Caco-2 (cell line): ENCODE data around the gene RBM47. TPM values are rescaled to one million over a fixed set of nuclear protein-coding genes. Genes with fewer than 3 reads are reported as not detected.

Experiments used
- BruUV-seq: library from RNA; stranded (reverse); fragments of 400-500 nt; replicated peaks from 2 replicates; lab custom pipeline; 2021; lab: Mats Ljungman, UMichigan
- CTCF ChIA-PET: fragments of 300-600 bp; sonication (Branson Sonifier 250); formaldehyde crosslinking; loops from one replicate; lab custom pipeline; 2022; ENCODE audit warnings: antibody characterized with exemption; lab: Charles Lee
- POLR2A ChIA-PET: fragments of 300-600 bp; sonication (Branson Sonifier 250); formaldehyde crosslinking; loops from one replicate; lab custom pipeline; 2022; ENCODE audit warnings: antibody characterized with exemption; lab: Charles Lee
- DNase-seq, 2 experiments: peaks; one replicate each; pipeline versions ENCODE4 v3.0.0 to v3.0.0-alpha.2; 2020 to 2022
- H3K27me3 ChIP-seq: replicated peaks from 2 replicates; pipeline ENCODE4 v1.6.0; 2011; ENCODE audit warnings: low read length; ENCODE audit not compliant: control insufficient read depth, insufficient read depth
- H3K36me3 ChIP-seq: 2 replicates; pipeline ENCODE4 v1.5.1; 2011; ENCODE audit warnings: low read length; ENCODE audit not compliant: control insufficient read depth, insufficient read depth
- H3K4me1 ChIP-seq: fragments of 250-450 bp; sonication (Bioruptor Pico); 2 replicates; pipeline ENCODE4 v1.5.1; 2020; ENCODE audit warnings: mild to moderate bottlenecking
- H3K4me3 ChIP-seq: 2 replicates; pipeline ENCODE4 v1.5.1; 2011; ENCODE audit warnings: low read depth, mild to moderate bottlenecking, control low read depth, low read length
- H3K9me3 ChIP-seq: fragments of 250-450 bp; sonication (Bioruptor Pico); 2 replicates; pipeline ENCODE4 v1.5.1; 2020; ENCODE audit warnings: mild to moderate bottlenecking, moderate library complexity
- H3K27ac Mint-ChIP-seq: one replicate; pipeline ENCODE4 v1.8.0; 2022; ENCODE audit warnings: mixed read lengths; ENCODE audit not compliant: unreplicated experiment
- H3K27me3 Mint-ChIP-seq: one replicate; pipeline ENCODE4 v1.8.0; 2022; ENCODE audit warnings: mixed read lengths; ENCODE audit not compliant: insufficient read depth, unreplicated experiment
- H3K36me3 Mint-ChIP-seq: one replicate; pipeline ENCODE4 v1.8.0; 2022; ENCODE audit warnings: mild to moderate bottlenecking, mixed read lengths; ENCODE audit not compliant: insufficient read depth, unreplicated experiment
- H3K4me1 Mint-ChIP-seq: one replicate; pipeline ENCODE4 v1.8.0; 2022; ENCODE audit warnings: low read depth, mixed read lengths; ENCODE audit not compliant: unreplicated experiment
- H3K4me3 Mint-ChIP-seq: one replicate; pipeline ENCODE4 v1.8.0; 2022; ENCODE audit warnings: mild to moderate bottlenecking, moderate library complexity, mixed read lengths; ENCODE audit not compliant: unreplicated experiment
- H3K9me3 Mint-ChIP-seq: one replicate; pipeline ENCODE4 v1.8.0; 2022; ENCODE audit warnings: mixed read lengths; ENCODE audit not compliant: unreplicated experiment
- intact Hi-C: fragments of 100-400 bp; cut with micrococcal nuclease; formaldehyde crosslinking; loops from one replicate; pipeline ENCODE4 v1.10.0; 2022; ENCODE audit not compliant: unreplicated experiment
- total RNA-seq: library from RNA; stranded (reverse); gene quantifications from 2 replicates; pipeline ENCODE4 v1.2.3, GENCODE V29; 2022
- TF ChIP-seq, protein P1 (sequence below), 2 experiments: fragments of 200-600 bp in 1 of 2; IDR thresholded peaks; 1 replicate in 1 of 2; 2 replicates in 1 of 2; pipeline versions ENCODE4 v1.5.1 to v1.8.0; 2011 to 2022; ENCODE audit warnings: antibody characterized with exemption in 1 of 2, control low read depth in 1 of 2, inconsistent platforms in 1 of 2, low read depth in 1 of 2, low read length in 1 of 2, mild to moderate bottlenecking in 1 of 2, moderate library complexity in 1 of 2; ENCODE audit not compliant: insufficient read depth in 1 of 2, severe bottlenecking in 1 of 2, unreplicated experiment in 1 of 2

RBM47 gene
- total RNA-seq, 1 experiment from 2014 or later = 62.1 TPM

DNA sequence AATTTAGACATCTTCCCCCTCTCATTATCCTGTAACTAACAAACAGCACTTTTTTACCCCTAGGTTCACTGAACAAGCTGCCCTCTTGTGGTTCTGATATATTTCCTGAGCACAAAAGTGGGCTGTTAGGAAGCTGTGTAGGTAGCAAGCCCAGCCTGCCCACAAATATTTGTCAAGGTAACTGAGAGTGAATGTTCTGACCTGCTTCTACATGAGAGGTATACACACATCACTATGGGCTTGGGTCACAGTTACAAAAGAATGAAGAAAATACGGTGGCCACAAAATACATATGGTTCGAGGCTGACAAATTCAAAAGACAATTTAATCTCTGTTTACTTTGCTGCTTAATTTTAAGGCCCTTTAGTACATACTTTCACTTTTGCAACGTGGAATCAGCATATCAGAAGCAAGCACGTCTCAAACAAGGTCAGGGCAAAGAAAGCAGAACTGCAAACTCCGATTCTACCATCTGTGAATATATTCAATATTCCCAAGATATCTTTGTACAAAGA lies 78.7 kb downstream of the RBM47 start:
- Histone ChIP-seq H3K36me3 (no peaks in the 10 kb centered on the region), H3K27me3 (no peaks in the 10 kb centered on the region), H3K9me3 (no peaks in the 10 kb centered on the region), H3K4me3 (no peak overlapping the region), H3K4me1 (peaks cover 39% of the 10 kb centered on the region)
- POLR2A ChIA-PET = no interaction called here
- peak in 1 of 2 experiments; percentile 55 for DNase-seq
- Mint-ChIP-seq H3K9me3 (no peaks in the 10 kb centered on the region), H3K36me3 (peaks cover 16% of the 10 kb centered on the region), H3K4me3 (peak overlapping the region; percentile 43), H3K27ac (no peak overlapping the region), H3K4me1 (peaks cover 20% of the 10 kb centered on the region), H3K27me3 (no peaks in the 10 kb centered on the region)
- intact Hi-C loops = loop anchor here (1.0 kb wide), 1 partner anchor 168 kb away; no protein-coding TSS in a partner anchor
- CTCF ChIA-PET = interaction anchor here (0.6 to 1.0 kb wide), 3 partner anchors 13 to 36 kb away, joined by 3 to 8 read pairs (median 4); no protein-coding TSS in a partner anchor
- BruUV-seq = no TSS peak
- TF ChIP-seq, protein P1, sequence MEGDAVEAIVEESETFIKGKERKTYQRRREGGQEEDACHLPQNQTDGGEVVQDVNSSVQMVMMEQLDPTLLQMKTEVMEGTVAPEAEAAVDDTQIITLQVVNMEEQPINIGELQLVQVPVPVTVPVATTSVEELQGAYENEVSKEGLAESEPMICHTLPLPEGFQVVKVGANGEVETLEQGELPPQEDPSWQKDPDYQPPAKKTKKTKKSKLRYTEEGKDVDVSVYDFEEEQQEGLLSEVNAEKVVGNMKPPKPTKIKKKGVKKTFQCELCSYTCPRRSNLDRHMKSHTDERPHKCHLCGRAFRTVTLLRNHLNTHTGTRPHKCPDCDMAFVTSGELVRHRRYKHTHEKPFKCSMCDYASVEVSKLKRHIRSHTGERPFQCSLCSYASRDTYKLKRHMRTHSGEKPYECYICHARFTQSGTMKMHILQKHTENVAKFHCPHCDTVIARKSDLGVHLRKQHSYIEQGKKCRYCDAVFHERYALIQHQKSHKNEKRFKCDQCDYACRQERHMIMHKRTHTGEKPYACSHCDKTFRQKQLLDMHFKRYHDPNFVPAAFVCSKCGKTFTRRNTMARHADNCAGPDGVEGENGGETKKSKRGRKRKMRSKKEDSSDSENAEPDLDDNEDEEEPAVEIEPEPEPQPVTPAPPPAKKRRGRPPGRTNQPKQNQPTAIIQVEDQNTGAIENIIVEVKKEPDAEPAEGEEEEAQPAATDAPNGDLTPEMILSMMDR (IDR thresholded peaks at IDR 0.05; ENCODE audit: insufficient read depth in 1 of 2, low read depth in 1 of 2, low read length in 1 of 2, severe bottlenecking in 1 of 2, unreplicated experiment in 1 of 2) = peak; percentile 20 to 66

DNA sequence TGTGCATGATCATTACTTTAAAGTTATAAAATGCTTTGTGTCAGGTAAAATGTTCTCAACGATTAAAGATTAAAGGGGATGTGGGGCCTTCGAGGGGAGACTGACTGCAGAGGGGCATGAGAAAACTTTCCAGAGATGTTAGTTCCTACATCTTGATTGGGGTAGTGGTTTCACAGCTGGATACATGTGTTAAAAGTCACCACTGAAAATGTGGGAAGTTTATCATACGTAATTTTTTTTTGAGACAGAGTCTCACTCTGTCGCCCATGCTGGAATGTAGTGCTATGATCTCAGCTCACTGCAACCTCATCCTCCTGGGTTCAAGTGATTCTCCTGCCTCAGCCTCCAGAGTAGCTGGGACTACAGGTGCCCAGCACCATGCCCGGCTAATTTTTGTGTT lies 79.5 kb downstream of the RBM47 start:
- no peaks in the 10 kb centered on the region for H3K27me3 ChIP-seq
- intact Hi-C loops = no loop called here
- no peak for DNase-seq
- H3K9me3 ChIP-seq = no peaks in the 10 kb centered on the region
- no peak overlapping the region for H3K4me3 ChIP-seq
- peaks cover 43% of the 10 kb centered on the region for H3K4me1 ChIP-seq
- ChIA-PET CTCF (interaction anchor here (1.0 kb wide), 2 partner anchors 14 to 36 kb away, joined by 4 to 8 read pairs; no protein-coding TSS in a partner anchor), POLR2A (no interaction called here)
- Mint-ChIP-seq H3K27ac (no peak overlapping the region), H3K4me1 (peaks cover 20% of the 10 kb centered on the region), H3K36me3 (peaks cover 16% of the 10 kb centered on the region), H3K27me3 (no peaks in the 10 kb centered on the region), H3K4me3 (no peak overlapping the region), H3K9me3 (no peaks in the 10 kb centered on the region)
- TF ChIP-seq, protein P1 (IDR thresholded peaks at IDR 0.05; ENCODE audit: insufficient read depth in 1 of 2, low read depth in 1 of 2, low read length in 1 of 2, severe bottlenecking in 1 of 2, unreplicated experiment in 1 of 2) = no peak
- no TSS peak for BruUV-seq
- H3K36me3 ChIP-seq = no peaks in the 10 kb centered on the region

DNA sequence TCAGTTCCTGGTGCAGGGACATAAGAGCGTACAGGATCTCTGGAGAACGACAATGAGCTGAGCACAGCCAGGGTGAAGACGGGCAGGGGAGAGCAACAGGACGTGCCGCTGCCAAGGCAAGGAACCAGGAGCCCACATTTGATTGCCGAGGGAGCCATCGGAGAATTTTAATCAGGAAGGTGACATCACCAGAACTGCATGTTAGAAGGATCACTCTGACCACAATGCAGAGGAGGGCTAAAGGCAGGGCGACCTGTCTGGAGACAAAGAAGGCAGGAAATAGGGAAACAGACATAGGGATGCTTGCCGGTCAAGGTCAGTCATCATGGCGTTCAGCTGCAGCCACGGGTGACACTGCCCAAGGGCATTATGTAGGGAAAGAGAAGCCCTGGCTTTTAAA lies 81.4 kb downstream of the RBM47 start:
- Mint-ChIP-seq H3K9me3 (no peaks in the 10 kb centered on the region), H3K27me3 (no peaks in the 10 kb centered on the region), H3K4me3 (no peak overlapping the region), H3K27ac (no peak overlapping the region), H3K4me1 (peaks cover 20% of the 10 kb centered on the region), H3K36me3 (peaks cover 16% of the 10 kb centered on the region)
- intact Hi-C loops = no loop called here
- peaks cover 43% of the 10 kb centered on the region for H3K4me1 ChIP-seq
- POLR2A ChIA-PET = no interaction called here
- no peaks in the 10 kb centered on the region for H3K9me3 ChIP-seq
- no peak overlapping the region for H3K4me3 ChIP-seq
- H3K27me3 ChIP-seq = no peaks in the 10 kb centered on the region
- BruUV-seq = no TSS peak
- DNase-seq = no peak
- CTCF ChIA-PET = no interaction called here
- TF ChIP-seq, protein P1 (IDR thresholded peaks at IDR 0.05; ENCODE audit: insufficient read depth in 1 of 2, low read depth in 1 of 2, low read length in 1 of 2, severe bottlenecking in 1 of 2, unreplicated experiment in 1 of 2) = no peak
- H3K36me3 ChIP-seq = no peaks in the 10 kb centered on the region
